Large intestine (tissue), 3 donors: ENCODE results near the gene SMAD1. TPM values are rescaled to one million over a fixed set of nuclear protein-coding genes. Genes with fewer than 3 reads are reported as not detected.
A peak's percentile ranks its signal among the peaks of the same experiment; 100 is the strongest.
"Not testable (repeated sequence)": the region's sequence is repeated elsewhere in the genome, so short reads cannot be mapped to it uniquely, and the experiment has no call there.

Experiments used
- DNase-seq, 2 donors: peaks; one replicate each; pipeline versions ENCODE4 v3.0.0 to v3.0.0-alpha.2; 2013
- H3K27ac ChIP-seq: one replicate; pipeline ENCODE4 v1.5.1; 2013; ENCODE audit warnings: low read length
- H3K27me3 ChIP-seq: 2 replicates; pipeline ENCODE4 v1.6.1; 2013; ENCODE audit warnings: low read length; ENCODE audit not compliant: control insufficient read depth, insufficient read depth
- H3K36me3 ChIP-seq: 2 replicates; pipeline ENCODE4 v1.6.1; 2013; ENCODE audit warnings: low read length; ENCODE audit not compliant: control insufficient read depth, insufficient read depth
- H3K4me1 ChIP-seq: one replicate; pipeline ENCODE4 v1.6.1; 2013; ENCODE audit warnings: low read length; ENCODE audit not compliant: control insufficient read depth, insufficient read depth
- H3K4me3 ChIP-seq: one replicate; pipeline ENCODE4 v1.5.1; 2013; ENCODE audit warnings: low read length
- H3K9me3 ChIP-seq: one replicate; pipeline ENCODE4 v1.6.1; 2013; ENCODE audit warnings: mild to moderate bottlenecking, low read depth, low read length, moderate library complexity; ENCODE audit not compliant: control insufficient read depth
- WGBS: methylation state at CpG from one replicate; pipeline ENCODE4 v1.1.5; 2013; ENCODE audit warnings: low lambda C conversion rate; ENCODE audit not compliant: insufficient coverage; 5-methylcytosine and 5-hydroxymethylcytosine counted together
- polyA plus RNA-seq: library from polyadenylated mRNA; unstranded; fragments of 120-200 nt; gene quantifications from one replicate; pipeline ENCODE4 v1.2.1, GENCODE V29; 2013

Gene SMAD1
- polyA plus RNA-seq, 1 donor = 46.2 TPM

DNA sequence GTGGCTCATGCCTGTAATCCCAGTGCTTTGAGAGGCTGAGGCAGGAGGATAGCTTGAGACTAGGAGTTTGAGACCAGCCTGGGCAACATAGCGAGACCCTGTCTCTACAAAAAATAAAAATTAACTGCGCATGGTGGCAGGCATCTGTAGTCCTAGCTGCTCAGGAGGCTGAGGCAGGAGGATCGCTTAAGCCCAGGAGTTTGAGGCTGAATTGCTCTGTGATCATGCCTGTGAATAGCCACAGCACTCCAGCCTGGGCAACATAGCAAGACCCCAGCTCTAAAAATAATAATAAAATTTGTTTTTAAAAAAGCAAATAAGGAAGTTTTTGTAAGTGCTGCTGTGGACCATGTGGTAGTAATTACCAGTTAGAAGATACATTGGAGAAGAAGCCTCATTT is 51.8 kb downstream of the SMAD1 start:
- not testable (repeated sequence) for DNase-seq, H3K27ac ChIP-seq, H3K4me1 ChIP-seq, H3K27me3 ChIP-seq, H3K9me3 ChIP-seq, H3K36me3 ChIP-seq, H3K4me3 ChIP-seq
- WGBS = 86% methylated on average over 1 of the region's 3 CpGs

GRCh38 chr4:145533961-145534360 is 52.3 kb downstream of the SMAD1 start:
- Histone ChIP-seq H3K27me3 (no peaks in the 10 kb centered on the region), H3K9me3 (no peaks in the 10 kb centered on the region), H3K4me1 (peaks cover 7% of the 10 kb centered on the region), H3K36me3 (no peaks in the 10 kb centered on the region), H3K27ac (no peak overlapping the region), H3K4me3 (no peak overlapping the region)
- DNase-seq = no peak
- no CpG with 5 or more reads among the region's 1 CpG for WGBS

DNA sequence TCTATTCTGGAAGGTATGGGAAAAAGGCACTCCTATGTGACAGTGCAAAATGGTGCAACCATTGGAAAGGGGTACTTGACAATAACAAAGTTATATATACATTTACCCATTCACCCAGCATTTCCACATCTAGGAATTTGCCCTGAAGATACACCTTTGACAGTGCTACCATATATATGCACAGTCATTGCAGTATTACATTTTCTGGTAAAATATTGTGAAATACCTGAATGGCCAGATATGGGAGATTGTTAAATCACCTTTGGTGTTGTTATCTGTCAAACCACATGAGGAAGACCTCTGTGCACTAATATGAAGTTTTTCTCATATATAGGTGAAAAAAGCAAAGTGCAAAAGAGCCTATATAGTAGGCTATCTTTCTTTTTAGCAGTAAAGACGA is 53.5 kb downstream of the SMAD1 start:
- Histone ChIP-seq H3K4me3 (no peak overlapping the region), H3K36me3 (peaks cover 6% of the 10 kb centered on the region), H3K27ac (no peak overlapping the region), H3K27me3 (no peaks in the 10 kb centered on the region), H3K9me3 (no peaks in the 10 kb centered on the region), H3K4me1 (peaks cover 7% of the 10 kb centered on the region)
- WGBS = 38% methylated on average over 1 of the region's 1 CpG
- DNase-seq = peak; percentile 44 to 65

DNA sequence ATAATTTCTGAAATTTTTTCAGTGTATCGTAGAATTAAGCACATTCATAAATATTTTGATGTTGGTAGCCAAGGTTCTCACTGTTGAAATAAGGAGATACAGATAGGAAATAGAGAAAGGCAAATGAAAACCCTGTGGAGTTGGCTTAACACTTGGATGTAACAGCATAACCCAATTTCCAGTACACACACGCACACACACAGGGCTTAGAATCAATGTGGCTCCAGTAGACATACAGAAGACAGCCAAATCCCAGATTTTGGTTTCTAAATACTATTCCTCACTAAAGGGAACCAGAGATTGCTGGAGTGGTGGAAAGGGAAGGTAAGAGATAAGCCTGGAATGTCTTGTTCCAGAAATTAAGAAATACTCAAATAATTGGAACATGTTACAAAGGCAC is 54.4 kb downstream of the SMAD1 start:
- peaks cover 3% of the 10 kb centered on the region for H3K4me1 ChIP-seq
- no peaks in the 10 kb centered on the region for H3K9me3 ChIP-seq
- 100% methylated on average over 1 of the region's 2 CpGs for WGBS
- H3K27me3 ChIP-seq = no peaks in the 10 kb centered on the region
- H3K36me3 ChIP-seq = peaks cover 10% of the 10 kb centered on the region
- H3K4me3 ChIP-seq = no peak overlapping the region
- no peak for DNase-seq
- H3K27ac ChIP-seq = no peak overlapping the region

GRCh38 chr4:145538596-145538995 is 56.9 kb downstream of the SMAD1 start:
- peaks cover 19% of the 10 kb centered on the region for H3K36me3 ChIP-seq
- H3K4me1 ChIP-seq = peaks cover 3% of the 10 kb centered on the region
- H3K4me3 ChIP-seq = no peak overlapping the region
- H3K9me3 ChIP-seq = no peaks in the 10 kb centered on the region
- H3K27ac ChIP-seq = no peak overlapping the region
- H3K27me3 ChIP-seq = no peaks in the 10 kb centered on the region
- no CpG with 5 or more reads among the region's 1 CpG for WGBS
- DNase-seq = no peak

DNA sequence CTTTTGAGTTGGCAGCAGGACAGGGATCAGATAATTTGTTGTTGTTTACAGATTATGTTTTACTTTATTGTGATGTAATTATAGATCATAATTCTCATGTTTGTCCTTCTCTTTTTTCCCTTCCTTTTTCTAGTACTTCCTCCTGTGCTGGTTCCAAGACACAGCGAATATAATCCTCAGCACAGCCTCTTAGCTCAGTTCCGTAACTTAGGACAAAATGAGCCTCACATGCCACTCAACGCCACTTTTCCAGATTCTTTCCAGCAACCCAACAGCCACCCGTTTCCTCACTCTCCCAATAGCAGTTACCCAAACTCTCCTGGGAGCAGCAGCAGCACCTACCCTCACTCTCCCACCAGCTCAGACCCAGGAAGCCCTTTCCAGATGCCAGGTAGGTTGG is 58.0 kb downstream of the SMAD1 start:
- DNase-seq = no peak
- H3K27ac ChIP-seq = no peak overlapping the region
- no peak overlapping the region for H3K4me3 ChIP-seq
- WGBS = 35% methylated on average over 2 of the region's 4 CpGs
- peaks cover 19% of the 10 kb centered on the region for H3K36me3 ChIP-seq
- no peaks in the 10 kb centered on the region for H3K27me3 ChIP-seq
- H3K9me3 ChIP-seq = no peaks in the 10 kb centered on the region
- peaks cover 3% of the 10 kb centered on the region for H3K4me1 ChIP-seq

DNA sequence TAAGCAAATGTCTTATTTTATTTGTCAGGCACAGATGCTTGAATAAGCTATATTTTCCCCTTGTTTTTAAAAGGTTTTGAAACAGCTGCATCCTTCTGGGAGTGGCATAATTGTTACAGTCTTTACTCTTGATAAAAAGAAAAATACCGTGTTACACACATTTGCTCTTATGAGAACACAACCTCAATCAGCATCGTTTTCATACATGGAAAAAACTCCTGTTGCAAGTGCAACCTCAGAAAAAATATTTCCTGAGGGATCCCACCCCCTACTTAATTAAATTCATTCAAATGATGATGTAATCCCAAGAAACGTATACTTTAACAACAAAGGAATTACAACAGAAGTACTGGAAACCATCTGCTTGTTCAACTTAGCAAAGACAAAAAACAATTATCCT is 58.6 kb downstream of the SMAD1 start:
- H3K4me1 ChIP-seq = no peaks in the 10 kb centered on the region
- H3K27ac ChIP-seq = no peak overlapping the region
- WGBS = 57% methylated on average over 1 of the region's 3 CpGs
- no peaks in the 10 kb centered on the region for H3K9me3 ChIP-seq
- no peak for DNase-seq
- H3K36me3 ChIP-seq = peaks cover 19% of the 10 kb centered on the region
- no peaks in the 10 kb centered on the region for H3K27me3 ChIP-seq
- H3K4me3 ChIP-seq = no peak overlapping the region

- H3K4me1 ChIP-seq = peaks cover 3% of the 10 kb centered on the region
- peaks cover 19% of the 10 kb centered on the region for H3K36me3 ChIP-seq
- no peak overlapping the region for H3K4me3 ChIP-seq
- no CpG with 5 or more reads among the region's 4 CpGs for WGBS
- no peaks in the 10 kb centered on the region for H3K27me3 ChIP-seq
- H3K9me3 ChIP-seq = no peaks in the 10 kb centered on the region
- no peak overlapping the region for H3K27ac ChIP-seq
- DNase-seq = no peak
Measured at GRCh38 chr4:145541346-145541745, 59.7 kb downstream of the SMAD1 start.

DNA sequence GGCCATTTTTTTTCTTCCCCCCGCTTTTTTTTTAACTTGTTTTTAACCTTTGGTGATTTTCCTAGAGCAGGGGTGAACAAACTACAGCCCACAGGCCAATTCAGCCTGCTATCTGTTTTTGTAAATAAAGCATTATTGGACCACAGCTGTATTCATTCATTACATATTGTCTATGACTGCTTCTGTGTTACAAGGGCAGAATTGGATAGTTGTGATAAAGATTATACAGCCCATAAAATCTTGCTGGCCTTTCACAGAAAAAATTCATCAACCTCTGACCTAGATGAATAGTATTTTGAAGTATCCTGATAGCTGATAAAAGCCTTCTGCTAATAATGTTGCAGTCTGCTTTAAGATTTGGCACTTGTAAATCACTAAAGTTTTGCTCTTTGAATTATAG is 63.4 kb downstream of the SMAD1 start:
- H3K4me1 ChIP-seq = peaks cover 3% of the 10 kb centered on the region
- H3K27ac ChIP-seq = peak overlapping the region; percentile 62
- H3K27me3 ChIP-seq = no peaks in the 10 kb centered on the region
- H3K4me3 ChIP-seq = no peak overlapping the region
- H3K9me3 ChIP-seq = no peaks in the 10 kb centered on the region
- WGBS = 0% methylated on average over 1 of the region's 1 CpG
- peaks cover 40% of the 10 kb centered on the region for H3K36me3 ChIP-seq
- DNase-seq = peak in 1 of 2 donors; percentile 47

DNA sequence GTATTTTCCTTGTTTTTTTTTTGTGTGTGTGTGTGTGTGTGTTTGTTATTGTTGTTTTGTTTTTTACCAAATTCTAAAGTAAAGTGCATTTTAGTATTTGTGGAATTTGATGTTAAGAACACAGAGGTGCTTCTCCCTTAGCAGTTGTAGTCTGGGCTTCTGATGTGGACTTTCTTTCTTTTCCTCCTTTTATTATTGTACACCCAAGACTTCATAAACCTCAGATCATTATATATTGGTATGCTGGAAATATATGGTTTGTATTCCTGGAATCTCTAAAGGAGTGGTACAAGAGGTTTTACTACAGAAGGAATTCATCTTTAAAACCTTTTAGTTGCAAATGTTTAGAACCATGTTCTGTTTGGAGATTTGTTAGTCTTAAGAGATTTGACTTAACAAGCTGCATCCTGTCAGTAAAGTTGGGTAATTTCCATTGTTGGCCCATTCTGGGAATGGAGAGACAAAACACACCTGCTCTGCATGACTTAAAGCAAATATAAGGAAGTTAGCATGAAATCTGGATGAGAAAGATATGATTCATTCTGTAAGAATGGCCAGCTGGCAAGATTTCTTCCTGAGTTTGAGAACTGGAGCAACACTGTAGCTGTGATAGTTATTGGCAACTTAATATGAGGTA is 64.0 kb downstream of the SMAD1 start:
- peaks cover 3% of the 10 kb centered on the region for H3K4me1 ChIP-seq
- no peak overlapping the region for H3K4me3 ChIP-seq
- no peaks in the 10 kb centered on the region for H3K27me3 ChIP-seq
- peaks cover 37% of the 10 kb centered on the region for H3K36me3 ChIP-seq
- H3K27ac ChIP-seq = peak overlapping the region; percentile 62
- DNase-seq = peak; percentile 59 to 71
- no peaks in the 10 kb centered on the region for H3K9me3 ChIP-seq

GRCh38 chr4:145546175-145546915 is 64.7 kb downstream of the SMAD1 start:
- Histone ChIP-seq H3K36me3 (peaks cover 31% of the 10 kb centered on the region), H3K4me1 (peaks cover 3% of the 10 kb centered on the region), H3K9me3 (no peaks in the 10 kb centered on the region), H3K27ac (peak overlapping the region; percentile 62), H3K4me3 (no peak overlapping the region), H3K27me3 (no peaks in the 10 kb centered on the region)
- no peak for DNase-seq
- WGBS = 80% methylated on average over 2 of the region's 7 CpGs
